HG02884 (cell line): ENCODE measurements around the gene ZNF609.
"Not testable (repeated sequence)": the region's sequence is repeated elsewhere in the genome, so short reads cannot be mapped to it uniquely, and the experiment has no call there.

Source experiments
- ATAC-seq: cut with Tn5 transposase; IDR thresholded peaks from one replicate; pipeline ENCODE4 v1.9.1; 2021; ENCODE audit warnings: mild to moderate bottlenecking, moderate library complexity; ENCODE audit not compliant: unreplicated experiment

The ZNF609 gene

DNA sequence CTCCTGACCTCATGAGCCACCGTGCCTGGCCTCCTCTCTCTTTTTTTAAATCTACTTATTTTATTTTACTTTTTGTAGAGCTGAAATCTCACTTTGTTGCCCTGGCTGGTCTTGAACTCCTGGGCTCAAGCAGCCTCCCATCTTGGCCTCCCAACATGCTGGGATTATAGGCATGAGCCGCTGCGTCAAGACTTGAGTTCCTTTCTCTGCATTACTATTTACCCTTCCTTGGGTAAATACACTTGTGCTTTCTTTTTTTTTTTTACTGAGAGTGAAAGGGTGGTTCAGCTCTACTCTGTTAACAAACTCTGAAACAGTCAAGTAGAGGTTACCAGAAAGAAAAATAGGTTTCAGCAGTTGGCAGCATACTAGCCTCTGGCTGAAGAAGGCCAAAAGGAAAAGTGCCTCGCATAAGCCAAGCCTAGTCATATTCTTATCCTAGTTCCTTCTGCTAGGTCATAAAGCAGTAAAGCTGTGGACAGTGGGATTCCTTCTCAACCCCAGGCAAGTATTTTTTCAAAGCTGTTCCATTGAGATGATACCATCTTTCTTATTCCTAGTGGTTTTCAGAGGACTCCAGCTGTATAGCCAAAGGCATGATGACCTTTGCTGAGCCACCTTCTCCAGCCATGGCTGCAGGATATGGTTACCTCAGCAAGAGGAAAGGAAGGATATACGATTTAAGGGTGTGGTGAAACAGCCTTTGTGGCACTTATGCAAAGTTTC is 179.9 kb downstream of the ZNF609 start:
- no peak for ATAC-seq

DNA sequence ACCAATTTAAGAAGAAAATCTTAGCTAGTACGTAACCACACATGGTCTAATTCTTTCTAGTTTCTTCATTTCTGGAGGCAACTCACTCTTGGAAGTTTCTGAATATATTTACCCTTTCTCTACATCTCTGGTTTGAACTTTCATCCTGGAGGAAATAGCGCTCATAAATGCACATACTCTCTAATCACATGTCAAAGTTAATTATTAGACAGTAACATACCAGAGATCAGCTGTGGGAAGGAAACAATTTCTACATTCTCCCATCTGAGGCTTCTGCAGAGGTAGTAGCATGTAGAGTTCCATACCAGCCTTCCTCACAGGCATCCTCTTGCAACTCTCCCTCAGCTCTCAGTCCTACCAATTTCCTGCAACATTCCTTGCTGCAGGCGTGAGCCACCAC is 182.5 kb downstream of the ZNF609 start:
- ATAC-seq = no peak

DNA sequence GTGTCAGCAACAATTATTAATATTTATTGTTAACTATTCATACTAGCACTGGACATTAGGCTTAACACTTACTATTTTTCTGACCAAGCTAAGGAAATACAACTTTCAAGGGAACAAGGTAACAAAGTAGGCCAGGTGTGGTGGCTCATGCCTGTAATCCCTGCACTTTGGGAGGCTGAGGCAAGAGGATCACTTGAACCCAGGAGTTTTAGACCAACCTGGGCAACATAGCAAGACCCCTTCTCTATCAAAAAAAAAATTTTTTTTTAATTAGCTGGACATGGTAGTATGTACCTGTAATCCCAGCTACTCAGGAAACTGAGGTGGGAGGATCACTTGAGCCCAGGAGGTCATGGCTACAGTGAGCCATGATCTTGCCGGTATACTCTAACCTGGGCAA is 183.3 kb downstream of the ZNF609 start:
- no peak for ATAC-seq

DNA sequence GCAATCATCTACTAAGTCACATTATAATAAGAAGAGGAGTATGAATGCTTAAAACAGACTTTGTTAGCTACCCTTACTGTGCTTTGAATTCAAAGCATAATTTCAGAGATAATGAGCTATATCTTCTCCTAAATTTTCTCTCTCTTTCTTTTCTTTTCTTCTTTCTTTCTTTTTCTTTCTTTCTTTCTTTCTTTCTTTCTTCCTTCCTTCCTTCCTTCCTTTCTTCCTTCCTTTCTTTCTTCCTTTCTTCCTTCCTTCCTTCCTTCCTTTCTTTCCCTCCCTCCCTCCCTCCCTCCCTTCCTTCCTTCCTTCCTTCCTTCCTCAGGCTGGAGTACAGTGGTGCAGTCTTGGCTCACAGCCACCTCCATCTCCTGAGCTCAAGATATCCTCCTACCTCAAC is 184.4 kb downstream of the ZNF609 start:
- ATAC-seq = not testable (repeated sequence)

DNA sequence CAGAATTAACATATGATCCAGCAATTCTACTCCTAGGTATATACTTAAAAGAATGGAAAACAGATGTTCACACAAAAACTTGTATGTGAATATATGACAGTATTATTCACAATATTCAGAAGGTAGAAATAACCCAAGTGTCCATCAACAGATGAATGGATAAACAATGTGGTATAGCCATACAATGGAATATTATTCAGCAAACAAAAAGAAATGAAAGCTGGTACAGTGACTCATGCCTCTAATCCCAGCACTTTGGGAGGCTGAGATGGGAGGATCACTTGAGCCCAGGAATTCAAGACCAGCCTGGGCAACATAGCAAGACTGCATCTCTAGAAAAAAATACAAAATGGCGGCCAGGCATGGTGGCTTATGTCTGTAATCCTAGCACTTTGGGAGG is 185.6 kb downstream of the ZNF609 start:
- no peak for ATAC-seq

DNA sequence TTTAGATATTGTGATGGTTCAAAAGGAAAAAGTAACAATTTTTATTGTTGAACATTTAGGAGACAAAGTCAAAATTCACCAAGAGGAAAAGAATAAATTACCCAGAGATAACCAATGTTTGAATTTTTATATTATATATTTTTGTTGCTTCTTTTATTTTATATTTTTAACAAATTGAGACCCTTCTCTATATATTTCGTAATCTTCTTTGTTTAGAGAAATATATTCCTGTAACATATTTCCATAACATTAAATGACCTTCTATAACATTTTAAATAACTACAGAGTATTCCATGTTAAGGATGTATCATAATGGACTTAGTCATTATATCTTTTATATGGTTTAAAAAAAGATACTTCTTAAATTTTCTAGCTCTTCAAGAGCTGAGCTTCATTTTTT is 187.0 kb downstream of the ZNF609 start:
- ATAC-seq = no peak

DNA sequence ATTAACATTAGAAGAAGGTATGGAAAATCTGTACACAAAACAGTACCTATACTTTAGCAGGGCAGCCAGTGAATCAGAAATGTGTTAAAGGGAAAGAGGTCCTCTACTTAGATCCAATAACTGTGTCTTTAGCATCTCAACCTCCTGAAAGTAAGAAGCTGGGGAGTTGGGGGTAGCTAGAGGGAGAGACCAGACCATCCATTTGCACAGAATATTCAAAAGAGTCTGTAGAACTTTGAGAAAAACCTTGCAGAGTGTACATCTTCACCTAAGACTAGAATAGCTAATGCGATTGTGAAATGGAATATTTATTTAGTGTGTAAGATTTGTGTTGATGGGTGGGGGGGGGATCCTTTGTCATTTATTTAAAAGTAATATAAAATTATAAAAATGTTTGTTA is 190.2 kb downstream of the ZNF609 start:
- no peak for ATAC-seq

DNA sequence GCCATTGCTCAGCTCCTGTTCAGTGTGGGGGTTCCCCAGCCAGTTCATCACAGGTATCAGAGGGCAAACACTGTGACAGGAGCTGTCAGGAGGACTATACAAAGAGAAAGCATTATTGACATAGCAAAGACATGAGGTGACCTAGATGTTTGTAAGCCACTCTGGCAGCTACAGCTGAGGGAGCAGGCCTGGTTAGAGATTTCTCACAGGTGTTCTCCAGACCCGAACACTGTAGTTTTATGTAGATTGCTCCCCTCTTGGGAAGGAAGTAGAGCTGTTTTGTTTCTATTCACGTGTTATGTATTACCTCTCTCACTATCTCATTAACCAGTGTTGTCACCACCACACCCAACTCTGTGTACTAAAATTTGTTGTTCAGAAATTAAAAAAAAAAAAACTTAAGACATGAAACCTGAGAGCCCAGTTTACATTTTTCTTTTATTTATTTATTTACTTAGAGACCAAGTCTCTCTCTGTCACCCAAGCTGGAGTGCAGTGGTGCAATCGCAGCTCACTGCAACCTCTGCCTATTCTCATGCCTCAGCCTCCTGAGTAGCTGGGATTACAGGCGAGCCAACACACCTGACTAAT is 191.3 kb downstream of the ZNF609 start:
- peak; percentile 76 for ATAC-seq

DNA sequence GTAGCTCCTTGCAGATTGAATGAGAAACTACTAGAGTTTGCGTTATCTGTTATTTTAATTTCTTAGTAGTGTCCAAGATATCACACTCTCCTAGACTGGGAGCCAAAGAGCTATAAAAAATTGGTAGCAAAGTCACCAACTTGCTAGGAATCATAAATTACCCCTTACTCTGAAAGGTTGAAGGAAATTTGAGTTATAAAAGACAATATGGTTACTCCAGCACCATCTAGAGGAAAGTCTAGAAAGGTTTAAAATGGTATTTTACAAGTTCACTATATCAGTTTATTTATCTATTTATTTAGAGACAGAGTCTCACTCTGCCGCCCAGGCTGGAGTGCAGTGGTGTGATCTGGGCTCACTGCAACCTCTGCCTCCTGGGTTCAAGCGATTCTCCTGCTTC is 193.4 kb downstream of the ZNF609 start:
- ATAC-seq = no peak

DNA sequence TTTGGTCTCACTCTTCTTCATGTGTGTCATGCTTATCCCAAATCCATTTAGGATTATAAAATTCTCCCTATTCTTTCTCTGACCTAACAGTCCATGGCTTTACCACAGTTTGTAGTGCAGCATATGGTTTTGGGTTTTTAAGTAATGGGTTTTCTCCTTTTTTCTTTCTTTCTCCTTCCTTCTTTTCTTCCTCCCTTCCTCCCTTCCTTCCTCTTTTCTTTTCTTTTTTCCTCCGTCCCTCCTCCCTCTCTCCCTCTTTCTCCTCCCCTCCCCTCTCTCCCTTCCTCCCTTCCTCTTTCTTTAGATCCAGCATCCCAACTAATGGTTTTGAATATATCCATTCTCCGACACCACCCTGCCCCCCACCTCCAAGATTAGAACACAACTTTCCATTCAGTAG is 196.1 kb downstream of the ZNF609 start:
- no peak for ATAC-seq

DNA sequence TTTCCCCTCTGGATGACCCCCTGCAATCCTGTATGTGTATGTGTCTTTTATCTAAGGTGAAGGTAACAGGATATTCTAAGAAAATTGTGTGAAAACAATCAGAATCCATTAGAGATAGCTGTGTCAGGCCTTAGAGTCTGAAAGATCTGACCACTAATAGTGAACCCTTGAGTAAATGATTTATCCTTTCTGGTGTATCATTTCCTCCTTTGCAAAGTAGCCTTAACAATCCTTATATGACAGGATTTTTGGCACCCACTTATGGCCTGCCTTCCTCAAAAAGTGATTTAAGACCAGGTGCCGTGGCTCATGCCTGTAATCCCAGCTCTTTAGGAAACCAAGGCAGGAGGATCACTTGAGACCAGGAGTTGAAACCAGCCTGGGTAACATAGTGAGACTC is 204.8 kb downstream of the ZNF609 start:
- ATAC-seq = no peak

DNA sequence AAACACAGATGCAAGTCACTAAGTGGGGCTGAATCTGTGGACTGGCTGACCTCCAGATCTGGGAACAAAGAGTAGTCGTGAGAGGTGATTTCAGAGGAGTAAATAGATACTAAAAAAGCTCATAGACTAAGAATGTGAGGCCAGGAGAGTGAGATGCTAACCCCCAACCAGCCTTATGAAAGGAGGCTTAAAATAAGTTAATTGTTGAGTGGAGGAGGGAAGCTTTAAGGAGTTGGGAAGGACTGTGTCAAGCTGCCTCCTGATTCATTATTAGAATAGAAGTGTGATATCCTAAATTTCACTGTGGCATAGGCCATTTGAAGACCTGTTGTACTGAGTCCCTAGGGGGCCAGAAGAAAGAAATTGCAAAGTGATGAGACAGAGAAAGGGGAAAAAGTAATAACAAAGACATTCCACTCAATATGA is 207.4 kb downstream of the ZNF609 start:
- no peak for ATAC-seq

DNA sequence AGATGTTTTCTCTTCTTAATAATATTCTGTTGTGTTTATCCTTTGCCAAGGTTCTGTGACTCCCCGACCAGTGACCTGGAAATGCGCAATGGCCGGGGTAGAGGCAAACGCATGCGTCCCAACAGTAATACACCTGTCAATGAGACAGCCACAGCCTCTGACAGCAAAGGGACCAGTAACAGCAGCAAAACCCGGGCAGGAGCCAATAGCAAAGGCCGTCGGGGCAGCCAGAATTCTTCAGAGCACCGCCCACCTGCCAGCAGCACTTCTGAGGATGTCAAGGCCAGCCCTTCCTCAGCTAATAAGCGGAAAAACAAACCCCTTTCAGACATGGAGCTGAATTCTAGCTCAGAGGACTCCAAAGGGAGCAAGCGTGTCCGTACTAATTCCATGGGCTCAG is 213.5 kb downstream of the ZNF609 start:
- ATAC-seq = no peak

DNA sequence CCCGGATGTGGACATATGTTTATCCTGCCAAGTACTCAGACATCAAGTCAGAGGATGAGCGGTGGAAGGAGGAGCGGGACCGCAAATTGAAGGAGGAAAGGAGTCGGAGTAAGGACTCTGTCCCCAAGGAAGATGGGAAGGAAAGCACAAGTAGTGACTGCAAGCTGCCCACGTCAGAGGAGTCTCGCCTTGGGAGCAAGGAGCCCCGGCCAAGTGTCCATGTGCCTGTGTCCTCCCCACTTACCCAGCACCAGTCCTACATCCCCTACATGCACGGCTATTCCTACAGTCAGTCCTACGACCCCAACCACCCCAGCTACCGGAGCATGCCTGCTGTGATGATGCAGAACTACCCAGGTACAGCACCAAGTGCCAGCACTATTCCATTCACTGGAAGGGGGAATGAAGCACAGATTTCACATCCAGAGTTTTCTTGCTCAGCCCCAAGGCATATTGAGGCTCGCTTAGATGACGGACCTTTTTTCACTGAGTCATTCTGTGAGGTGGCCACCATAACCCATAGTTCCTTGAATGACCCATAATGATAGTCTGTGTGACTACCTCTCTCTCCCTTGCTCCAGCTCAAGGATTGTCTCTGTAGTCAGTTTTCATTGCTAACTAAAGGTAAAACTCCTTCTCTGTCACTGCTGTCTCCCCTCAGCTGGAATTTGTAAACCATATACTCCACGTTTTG is 217.9 kb downstream of the ZNF609 start:
- ATAC-seq = no peak

DNA sequence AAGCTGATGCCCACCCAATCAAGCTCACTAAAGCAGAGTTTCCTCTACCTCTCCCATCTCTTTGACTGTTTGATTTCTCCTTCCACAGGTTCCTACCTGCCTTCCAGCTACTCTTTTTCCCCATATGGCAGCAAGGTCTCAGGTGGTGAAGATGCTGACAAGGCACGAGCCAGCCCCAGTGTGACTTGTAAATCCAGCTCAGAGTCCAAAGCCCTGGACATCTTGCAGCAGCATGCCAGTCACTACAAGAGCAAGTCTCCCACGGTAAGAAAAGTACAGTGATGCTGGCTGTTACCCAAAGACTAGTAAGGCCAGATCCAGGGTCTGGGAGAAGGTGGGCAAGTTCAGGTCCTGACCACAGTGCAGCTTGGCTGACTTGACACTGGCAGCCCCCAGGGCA is 219.7 kb downstream of the ZNF609 start:
- ATAC-seq = no peak

DNA sequence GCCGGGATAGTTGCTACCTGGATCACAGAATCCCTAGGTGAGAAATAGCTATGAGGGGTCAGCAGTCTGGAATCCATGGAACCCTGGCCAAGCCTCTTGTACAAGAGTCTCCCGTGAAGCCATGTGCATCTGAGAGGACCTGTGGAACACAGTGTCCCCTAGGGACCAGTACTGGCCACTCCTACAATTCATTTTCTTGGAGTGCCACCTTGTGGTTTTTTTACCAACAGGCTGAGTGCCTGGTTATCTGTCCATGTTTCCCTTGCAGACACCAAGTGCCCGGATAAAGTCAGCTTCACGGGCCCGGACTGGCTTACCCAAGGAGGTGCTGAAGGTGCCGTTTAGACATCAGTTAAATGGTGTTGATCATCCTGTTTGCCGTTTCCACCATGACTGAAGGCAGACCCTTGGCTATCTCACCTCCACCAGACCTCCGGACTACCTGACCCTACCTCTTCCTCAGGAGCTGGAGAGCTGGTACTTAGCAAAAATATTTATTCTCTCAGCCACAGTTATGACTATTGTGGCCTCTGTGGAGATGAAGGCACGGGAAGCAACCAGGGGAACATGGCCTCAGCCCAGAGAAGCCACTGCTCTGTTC is 221.1 kb downstream of the ZNF609 start:
- no peak for ATAC-seq

DNA sequence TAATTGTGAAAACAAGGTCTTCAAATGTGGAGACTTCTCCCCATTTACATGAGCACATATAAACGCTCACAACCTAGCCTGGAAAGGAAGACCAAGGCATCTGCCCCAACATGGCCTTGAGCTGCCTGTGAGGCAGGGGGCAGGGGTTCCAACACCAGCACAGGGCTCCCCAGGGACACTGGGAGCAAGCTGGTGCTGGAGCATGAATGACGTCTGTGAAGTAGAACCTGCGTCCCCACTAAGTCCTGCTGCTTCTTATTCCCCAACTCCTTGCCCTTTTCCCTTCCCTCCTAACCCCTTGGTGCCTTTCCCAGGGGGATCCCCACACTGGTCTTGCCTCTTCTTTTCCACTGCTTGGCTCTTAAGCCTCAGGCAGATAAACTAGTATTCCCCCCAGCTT is 221.9 kb downstream of the ZNF609 start:
- no peak for ATAC-seq

DNA sequence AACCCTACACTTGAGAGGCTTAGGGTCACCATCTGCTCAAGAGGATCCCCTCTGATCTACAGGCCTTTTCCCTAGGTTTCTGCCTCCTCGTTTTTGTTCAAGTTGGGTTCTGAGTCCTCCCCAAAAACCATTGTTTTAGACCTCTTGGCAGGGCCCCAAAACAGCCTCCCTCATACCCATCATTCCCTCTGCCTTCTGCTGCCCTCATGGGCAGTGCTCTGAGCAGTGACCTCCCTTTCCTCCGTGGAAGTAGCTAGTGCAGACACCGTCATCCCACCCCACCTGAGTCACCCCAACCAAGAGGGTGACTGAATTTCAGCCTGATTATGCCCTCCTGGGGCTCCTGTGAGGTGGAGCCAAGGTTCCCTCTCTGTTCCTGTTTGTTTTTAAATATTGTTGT is 223.0 kb downstream of the ZNF609 start:
- no peak for ATAC-seq

DNA sequence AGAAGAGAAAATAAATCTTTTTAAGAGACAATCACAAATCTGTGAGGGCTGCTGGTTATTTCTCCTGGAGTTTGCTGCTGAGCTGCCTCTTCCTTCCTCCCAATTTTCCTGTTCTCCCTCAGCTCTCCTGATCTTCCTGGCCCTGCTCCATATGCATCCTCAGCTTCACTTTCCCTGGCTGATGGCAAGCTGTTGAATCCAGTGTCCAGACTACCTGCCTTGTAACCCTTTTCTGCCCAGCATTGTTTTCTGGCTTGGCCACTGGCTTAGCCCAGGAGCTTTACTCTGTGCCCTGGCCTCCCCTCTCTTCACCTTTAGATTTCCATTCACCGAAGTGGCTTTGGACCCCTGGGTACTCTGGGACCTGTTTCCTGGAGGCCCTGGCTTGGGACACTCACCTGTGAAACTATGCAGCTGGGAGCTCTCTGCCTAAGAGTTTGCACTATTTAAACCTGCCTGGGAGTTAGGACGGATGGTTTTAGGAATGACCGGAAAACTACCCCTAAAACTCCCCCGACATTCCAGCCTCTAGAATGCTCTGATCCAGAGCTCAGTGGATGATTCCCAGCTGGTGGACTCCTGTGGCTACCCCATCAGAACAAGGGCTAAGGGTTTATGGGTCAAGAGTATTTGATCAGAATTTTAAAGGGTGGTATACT is 225.0 kb downstream of the ZNF609 start:
- no peak for ATAC-seq

DNA sequence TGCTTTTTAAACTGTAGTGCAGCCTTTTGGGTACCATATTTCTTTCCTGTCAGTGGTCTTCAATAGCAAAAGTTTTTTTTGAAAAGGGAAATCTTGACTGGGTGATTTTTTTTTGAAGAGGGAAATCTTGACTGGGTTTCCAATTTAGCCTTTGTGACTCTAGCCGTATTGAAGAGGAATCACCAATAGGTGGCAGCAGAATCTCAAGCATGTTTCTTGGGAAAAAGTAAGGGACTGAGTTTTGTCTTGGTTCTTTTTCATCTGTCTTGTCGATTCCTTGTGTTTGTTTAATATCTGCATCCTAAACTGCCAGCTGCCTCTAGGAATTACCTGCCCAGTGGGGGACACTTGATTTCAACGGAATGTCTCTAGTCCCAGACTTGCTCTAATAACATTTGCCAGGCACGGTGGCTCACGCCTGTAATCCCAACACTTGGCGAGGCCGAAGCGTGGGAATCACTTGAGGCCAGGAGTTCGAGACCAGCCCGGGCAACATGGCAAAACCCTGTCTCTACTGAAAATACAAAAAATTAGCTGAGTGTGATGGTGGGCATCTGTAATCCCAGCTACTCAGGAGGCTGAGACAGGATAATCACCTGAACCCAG is 225.9 kb downstream of the ZNF609 start:
- ATAC-seq = no peak

DNA sequence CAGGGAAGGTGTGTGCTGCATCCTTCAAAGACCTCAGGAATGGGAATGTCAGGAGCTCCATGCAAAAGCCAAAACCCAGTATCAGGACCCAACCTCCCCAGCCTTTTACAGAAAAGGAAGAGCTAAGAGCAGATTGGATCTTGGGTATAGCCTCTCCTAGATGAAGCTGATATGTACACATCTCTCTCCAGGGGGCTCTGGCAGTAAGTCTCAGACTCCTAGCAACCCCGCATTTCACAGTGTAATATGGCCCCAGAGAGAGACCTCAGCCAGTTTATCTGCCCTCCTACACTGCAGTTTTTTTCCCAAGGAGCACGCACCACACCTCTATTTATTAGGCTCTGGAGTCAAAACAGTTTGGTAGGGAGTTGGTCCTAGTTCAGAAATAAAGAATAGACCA is 226.8 kb downstream of the ZNF609 start:
- ATAC-seq = no peak
